HepG2 (cell line): ENCODE measurements around the gene MTTP. TPM values are rescaled to one million over a fixed set of nuclear protein-coding genes. Genes with fewer than 3 reads are reported as not detected.

Experiments
- ATAC-seq: fragments of 200-7000 bp; cut with Tn5 transposase; 3 replicates; pipeline ENCODE4 v1.9.1; 2020; ENCODE audit warnings: mild to moderate bottlenecking, moderate library complexity
- BruUV-seq: library from RNA; stranded (reverse); fragments of 400-500 nt; replicated peaks from 2 replicates; lab custom pipeline; 2021; lab: Mats Ljungman, UMichigan
- CTCF ChIA-PET: fragments of 300-600 bp; formaldehyde crosslinking; extraction: SDS; loops from one replicate; lab custom pipeline; 2021; ENCODE audit warnings: low total read pairs, inconsistent platforms, low intra/inter-chr PET ratio; lab: Yijun Ruan, JAX
- POLR2A ChIA-PET: fragments of 350-600 bp; sonication (Branson Sonifier 250); formaldehyde crosslinking; loops from one replicate; lab custom pipeline; 2020; ENCODE audit warnings: antibody characterized with exemption, inconsistent platforms; lab: Yijun Ruan, JAX
- DNase-seq: peaks from one replicate; pipeline ENCODE4 v3.0.0-alpha.2; 2015; ENCODE audit warnings: low spot score
- FAIRE-seq: peaks from 3 replicates; lab custom pipeline; 2011; peaks lifted over from hg19 to GRCh38; lab: Jason Lieb, UNC
- H2AFZ ChIP-seq: one replicate; pipeline ENCODE4 v1.6.1; 2011; ENCODE audit warnings: low read length, inconsistent platforms
- H3K27ac ChIP-seq: fragments of 300-600 bp; 3 replicates; pipeline ENCODE4 v1.8.0; 2011; ENCODE audit warnings: mixed run types, mild to moderate bottlenecking, mixed read lengths, low read length, inconsistent platforms; ENCODE audit not compliant: insufficient read depth; ENCODE audit errors: extremely low read length
- H3K27me3 ChIP-seq, 2 experiments: fragments of 200-600 bp in 1 of 2; 2 replicates in 1 of 2; 3 replicates in 1 of 2; pipeline versions ENCODE4 v1.6.0 to v1.8.0; 2011; ENCODE audit warnings: low read length in 2 of 2, mild to moderate bottlenecking in 2 of 2, moderate library complexity in 2 of 2, inconsistent platforms in 1 of 2; ENCODE audit not compliant: insufficient read depth in 2 of 2, control insufficient read depth in 1 of 2
- H3K36me3 ChIP-seq, 2 experiments: fragments of 200-600 bp in 1 of 2; replicated peaks in 1 of 2; 2 replicates in 1 of 2; 3 replicates in 1 of 2; pipeline versions ENCODE4 v1.5.1 to v1.8.0; 2011; ENCODE audit warnings: low read length in 2 of 2, inconsistent platforms in 1 of 2; ENCODE audit not compliant: insufficient read depth in 2 of 2, control insufficient read depth in 1 of 2
- H3K4me1 ChIP-seq: 2 replicates; pipeline ENCODE4 v1.5.1; 2012; ENCODE audit warnings: low read length, inconsistent platforms; ENCODE audit not compliant: insufficient read depth
- H3K4me2 ChIP-seq: 2 replicates; pipeline ENCODE4 v1.6.0; 2011; ENCODE audit warnings: low read depth, low read length, inconsistent platforms
- H3K4me3 ChIP-seq, 3 experiments: fragments of 200-600 bp in 1 of 3; sonication (generic), shearing (Covaris generic) in 1 of 3; replicated peaks in 1 of 3; 2 replicates each; pipeline ENCODE4 v1.5.1; 2011 to 2016; ENCODE audit warnings: low read length in 3 of 3, inconsistent platforms in 2 of 3, low read depth in 2 of 3, mild to moderate bottlenecking in 2 of 3, control low read depth in 1 of 3, mixed read lengths in 1 of 3; ENCODE audit not compliant: insufficient read depth in 1 of 3
- H3K79me2 ChIP-seq: one replicate; pipeline ENCODE4 v1.6.1; 2011; ENCODE audit warnings: low read length, inconsistent platforms; ENCODE audit not compliant: insufficient read depth
- H3K9ac ChIP-seq: 2 replicates; pipeline ENCODE4 v1.6.0; 2011; ENCODE audit warnings: mild to moderate bottlenecking, low read depth, low read length, inconsistent platforms; ENCODE audit not compliant: insufficient read depth
- H3K9me3 ChIP-seq: 2 replicates; pipeline ENCODE4 v1.5.1; 2012; ENCODE audit warnings: mild to moderate bottlenecking, low read length
- H4K20me1 ChIP-seq: 2 replicates; pipeline ENCODE4 v1.6.0; 2011; ENCODE audit warnings: inconsistent platforms, mild to moderate bottlenecking, low read length, moderate library complexity; ENCODE audit not compliant: insufficient read depth
- FOXM1 ChIP-seq: sonication (generic); formaldehyde crosslinking; IDR thresholded peaks from 2 replicates; pipeline ENCODE4 v1.5.0; 2020; ENCODE audit warnings: missing genetic modification reagents
- HES4 ChIP-seq: sonication (generic); formaldehyde crosslinking; IDR thresholded peaks from 2 replicates; pipeline ENCODE4 v1.9.0; 2021; ENCODE audit warnings: mild to moderate bottlenecking, missing genetic modification reagents, borderline replicate concordance
- MED1 ChIP-seq: sonication (generic); formaldehyde crosslinking; IDR thresholded peaks from 2 replicates; pipeline ENCODE4 v1.4.0; 2020; ENCODE audit warnings: missing genetic modification reagents
- NCOA1 ChIP-seq: sonication (generic); formaldehyde crosslinking; IDR thresholded peaks from 2 replicates; pipeline ENCODE4 v1.9.0; 2021; ENCODE audit warnings: missing genetic modification reagents
- TCF12 ChIP-seq, 2 experiments: fragments of 450-650 bp in 1 of 2; sonication (generic) in 1 of 2; formaldehyde crosslinking in 1 of 2; IDR thresholded peaks; 2 replicates each; pipeline versions ENCODE4 v1.6.1 to v1.8.0; 2017 to 2022; ENCODE audit warnings: antibody characterized with exemption in 1 of 2, mild to moderate bottlenecking in 1 of 2, missing genetic modification reagents in 1 of 2, moderate library complexity in 1 of 2
- ZNF225 ChIP-seq: sonication (generic); formaldehyde crosslinking; IDR thresholded peaks from 2 replicates; pipeline ENCODE4 v1.4.0; 2020; ENCODE audit warnings: mild to moderate bottlenecking, missing genetic modification reagents
- ZNF33B ChIP-seq: sonication (generic); formaldehyde crosslinking; IDR thresholded peaks from 2 replicates; pipeline ENCODE4 v1.5.1; 2020; ENCODE audit warnings: mild to moderate bottlenecking, missing genetic modification reagents
- ZNF616 ChIP-seq: sonication (generic); formaldehyde crosslinking; IDR thresholded peaks from 2 replicates; pipeline ENCODE4 v1.5.0; 2020; ENCODE audit warnings: low read depth, mild to moderate bottlenecking, missing genetic modification reagents
- ZNF75D ChIP-seq: sonication (generic); formaldehyde crosslinking; IDR thresholded peaks from 2 replicates; pipeline ENCODE4 v1.8.1; 2023; ENCODE audit warnings: missing genetic modification reagents, mild to moderate bottlenecking, borderline replicate concordance
- WGBS: methylation state at CpG from one replicate; pipeline ENCODE4 v1.1.6; 2017; ENCODE audit warnings: low lambda C conversion rate; 5-methylcytosine and 5-hydroxymethylcytosine counted together
- in situ Hi-C: cut with HindIII; loops from 2 replicates; pipeline ENCODE4 v1.10.0; 2017; ENCODE audit warnings: low pct_unique_long_range_greater_than_20kb; ENCODE audit not compliant: extremely low pct_ligation_motif_present
- intact Hi-C: fragments of 100-400 bp; cut with micrococcal nuclease; formaldehyde crosslinking; loops from one replicate; pipeline ENCODE4 v1.10.0; 2022; ENCODE audit not compliant: unreplicated experiment
- polyA plus RNA-seq, 8 experiments: library from polyadenylated mRNA; depleted of rRNA in 3 of 8; stranded (reverse) in 7 of 8; unstranded in 1 of 8; fragments of >200 nt; fragmentation: Illumina TruSeq in 4 of 8; extraction: Trizol in 4 of 8; gene quantifications; 2 replicates each; pipeline versions ENCODE4 v1.2.1 to v1.2.3, GENCODE V29; 2011 to 2016; ENCODE audit warnings: low read depth in 4 of 8, missing spikeins in 1 of 8, mixed read lengths in 1 of 8; ENCODE audit not compliant: insufficient read depth in 1 of 8
- total RNA-seq, 5 experiments: library from RNA; depleted of rRNA; stranded (reverse); fragments of >200 nt; fragmentation: Illumina TruSeq; extraction: Trizol; gene quantifications; 2 replicates each; pipeline ENCODE4 v1.2.3, GENCODE V29; 2016; ENCODE audit warnings: low read depth in 1 of 5
- TF ChIP-seq, protein P1 (sequence below): sonication (generic); formaldehyde crosslinking; IDR thresholded peaks from 2 replicates; pipeline ENCODE4 v1.5.0; 2020; ENCODE audit warnings: mild to moderate bottlenecking, missing genetic modification reagents
- TF ChIP-seq, protein P2 (sequence below): sonication (generic); formaldehyde crosslinking; IDR thresholded peaks from 2 replicates; pipeline ENCODE4 v1.5.0; 2020; ENCODE audit warnings: missing genetic modification reagents
- TF ChIP-seq, protein P3 (sequence below): sonication (generic); formaldehyde crosslinking; IDR thresholded peaks from 2 replicates; pipeline ENCODE4 v1.9.0; 2022; ENCODE audit warnings: missing genetic modification reagents, mild to moderate bottlenecking, borderline replicate concordance
- TF ChIP-seq, protein P4 (sequence below), 2 experiments: sonication (generic) in 1 of 2; formaldehyde crosslinking in 1 of 2; IDR thresholded peaks; 2 replicates each; pipeline versions ENCODE4 v1.6.1 to v1.9.0; 2014 to 2022; ENCODE audit warnings: antibody characterized with exemption in 1 of 2, borderline replicate concordance in 1 of 2, inconsistent platforms in 1 of 2, low read depth in 1 of 2, missing genetic modification reagents in 1 of 2

The MTTP gene
- total and polyA plus RNA-seq, 2 of the 13 experiments (the other 11 are each of a cell fraction or from before 2014, with no cell fraction given), result 84.7 to 102 TPM

DNA sequence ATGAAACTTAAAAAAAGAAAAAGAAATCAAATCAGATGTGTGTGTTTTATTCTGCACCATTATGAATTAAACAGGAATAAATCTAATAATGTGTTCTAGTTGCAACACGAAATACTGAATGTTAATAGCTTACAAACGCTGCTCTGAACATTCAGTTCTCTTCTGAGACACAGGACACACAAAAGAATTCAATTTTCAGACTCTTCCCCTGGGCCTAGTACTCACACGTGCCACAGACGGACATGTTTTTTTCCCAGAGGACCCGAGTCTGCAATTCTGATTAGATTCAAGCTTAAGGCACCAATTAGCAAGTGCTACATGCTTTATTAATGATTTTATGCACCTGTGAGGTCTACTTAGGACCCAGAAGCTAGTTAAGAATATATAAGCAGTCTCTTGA is 62.5 kb downstream of the MTTP start (continued):
- TF ChIP-seq, protein P1, sequence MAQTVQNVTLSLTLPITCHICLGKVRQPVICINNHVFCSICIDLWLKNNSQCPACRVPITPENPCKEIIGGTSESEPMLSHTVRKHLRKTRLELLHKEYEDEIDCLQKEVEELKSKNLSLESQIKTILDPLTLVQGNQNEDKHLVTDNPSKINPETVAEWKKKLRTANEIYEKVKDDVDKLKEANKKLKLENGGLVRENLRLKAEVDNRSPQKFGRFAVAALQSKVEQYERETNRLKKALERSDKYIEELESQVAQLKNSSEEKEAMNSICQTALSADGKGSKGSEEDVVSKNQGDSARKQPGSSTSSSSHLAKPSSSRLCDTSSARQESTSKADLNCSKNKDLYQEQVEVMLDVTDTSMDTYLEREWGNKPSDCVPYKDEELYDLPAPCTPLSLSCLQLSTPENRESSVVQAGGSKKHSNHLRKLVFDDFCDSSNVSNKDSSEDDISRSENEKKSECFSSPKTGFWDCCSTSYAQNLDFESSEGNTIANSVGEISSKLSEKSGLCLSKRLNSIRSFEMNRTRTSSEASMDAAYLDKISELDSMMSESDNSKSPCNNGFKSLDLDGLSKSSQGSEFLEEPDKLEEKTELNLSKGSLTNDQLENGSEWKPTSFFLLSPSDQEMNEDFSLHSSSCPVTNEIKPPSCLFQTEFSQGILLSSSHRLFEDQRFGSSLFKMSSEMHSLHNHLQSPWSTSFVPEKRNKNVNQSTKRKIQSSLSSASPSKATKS (CRISPR knock-in tag), result no peak
- TF ChIP-seq, protein P2, sequence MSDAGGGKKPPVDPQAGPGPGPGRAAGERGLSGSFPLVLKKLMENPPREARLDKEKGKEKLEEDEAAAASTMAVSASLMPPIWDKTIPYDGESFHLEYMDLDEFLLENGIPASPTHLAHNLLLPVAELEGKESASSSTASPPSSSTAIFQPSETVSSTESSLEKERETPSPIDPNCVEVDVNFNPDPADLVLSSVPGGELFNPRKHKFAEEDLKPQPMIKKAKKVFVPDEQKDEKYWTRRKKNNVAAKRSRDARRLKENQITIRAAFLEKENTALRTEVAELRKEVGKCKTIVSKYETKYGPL, result no peak
- TF ChIP-seq MED1 (no peak), NCOA1 (no peak), ZNF616 (CRISPR knock-in tag) (no peak)

DNA sequence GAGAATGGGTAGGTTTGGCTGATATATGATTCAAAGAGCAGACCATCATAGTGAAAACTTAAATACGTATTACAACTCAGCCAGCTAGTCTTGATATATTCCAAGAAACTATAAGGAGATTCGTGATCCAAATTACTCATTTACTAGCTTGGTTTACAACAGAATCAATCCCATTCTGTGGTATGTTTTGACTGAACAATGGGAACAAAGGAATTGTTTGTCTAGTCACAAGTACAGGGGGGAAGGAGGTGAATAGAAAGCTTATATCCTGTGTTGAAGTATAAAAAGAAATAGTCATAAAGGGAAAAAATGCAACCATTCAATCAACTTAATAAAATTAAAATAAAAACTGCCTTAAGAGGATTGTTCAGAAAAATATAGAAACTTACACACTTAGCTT is 66.1 kb downstream of the MTTP start:
- Histone ChIP-seq H3K4me2 (no peak overlapping the region), H3K9me3 (no peaks in the 10 kb centered on the region), H4K20me1 (no peaks in the 10 kb centered on the region), H3K79me2 (no peaks in the 10 kb centered on the region), H3K9ac (no peak overlapping the region), H3K27ac (no peak overlapping the region), H3K36me3 (no peaks in the 10 kb centered on the region), H3K4me3 (no peak overlapping the region), H3K27me3 (peaks cover 0 to 5% of the 10 kb centered on the region in 2 experiments; a peak in 3 of 5 replicates), H2AFZ (no peak overlapping the region), H3K4me1 (no peaks in the 10 kb centered on the region)
- FAIRE-seq (no peak), ATAC-seq (no peak), DNase-seq (no peak)
- POLR2A ChIA-PET, result no interaction called here
- intact Hi-C loops (no loop called here), in situ Hi-C loops (no loop called here)
- CTCF ChIA-PET, result no interaction called here
- BruUV-seq, result no TSS peak
- WGBS, result 2% methylated on average over 2 of the region's 2 CpGs
- TF ChIP-seq ZNF225 (CRISPR knock-in tag), result no peak
- TF ChIP-seq ZNF75D (CRISPR knock-in tag), result no peak
- TF ChIP-seq, protein P3, sequence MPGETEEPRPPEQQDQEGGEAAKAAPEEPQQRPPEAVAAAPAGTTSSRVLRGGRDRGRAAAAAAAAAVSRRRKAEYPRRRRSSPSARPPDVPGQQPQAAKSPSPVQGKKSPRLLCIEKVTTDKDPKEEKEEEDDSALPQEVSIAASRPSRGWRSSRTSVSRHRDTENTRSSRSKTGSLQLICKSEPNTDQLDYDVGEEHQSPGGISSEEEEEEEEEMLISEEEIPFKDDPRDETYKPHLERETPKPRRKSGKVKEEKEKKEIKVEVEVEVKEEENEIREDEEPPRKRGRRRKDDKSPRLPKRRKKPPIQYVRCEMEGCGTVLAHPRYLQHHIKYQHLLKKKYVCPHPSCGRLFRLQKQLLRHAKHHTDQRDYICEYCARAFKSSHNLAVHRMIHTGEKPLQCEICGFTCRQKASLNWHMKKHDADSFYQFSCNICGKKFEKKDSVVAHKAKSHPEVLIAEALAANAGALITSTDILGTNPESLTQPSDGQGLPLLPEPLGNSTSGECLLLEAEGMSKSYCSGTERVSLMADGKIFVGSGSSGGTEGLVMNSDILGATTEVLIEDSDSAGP (CRISPR knock-in tag), result no peak
- no peak for TF ChIP-seq FOXM1 (CRISPR knock-in tag)
- no peak for TF ChIP-seq TCF12 (IDR thresholded peaks at IDR 0.05)
- no peak for TF ChIP-seq TCF12 (CRISPR knock-in tag; IDR thresholded peaks at IDR 0.05)
- TF ChIP-seq ZNF33B (CRISPR knock-in tag), result no peak
- no peak for TF ChIP-seq HES4
- TF ChIP-seq, protein P4, sequence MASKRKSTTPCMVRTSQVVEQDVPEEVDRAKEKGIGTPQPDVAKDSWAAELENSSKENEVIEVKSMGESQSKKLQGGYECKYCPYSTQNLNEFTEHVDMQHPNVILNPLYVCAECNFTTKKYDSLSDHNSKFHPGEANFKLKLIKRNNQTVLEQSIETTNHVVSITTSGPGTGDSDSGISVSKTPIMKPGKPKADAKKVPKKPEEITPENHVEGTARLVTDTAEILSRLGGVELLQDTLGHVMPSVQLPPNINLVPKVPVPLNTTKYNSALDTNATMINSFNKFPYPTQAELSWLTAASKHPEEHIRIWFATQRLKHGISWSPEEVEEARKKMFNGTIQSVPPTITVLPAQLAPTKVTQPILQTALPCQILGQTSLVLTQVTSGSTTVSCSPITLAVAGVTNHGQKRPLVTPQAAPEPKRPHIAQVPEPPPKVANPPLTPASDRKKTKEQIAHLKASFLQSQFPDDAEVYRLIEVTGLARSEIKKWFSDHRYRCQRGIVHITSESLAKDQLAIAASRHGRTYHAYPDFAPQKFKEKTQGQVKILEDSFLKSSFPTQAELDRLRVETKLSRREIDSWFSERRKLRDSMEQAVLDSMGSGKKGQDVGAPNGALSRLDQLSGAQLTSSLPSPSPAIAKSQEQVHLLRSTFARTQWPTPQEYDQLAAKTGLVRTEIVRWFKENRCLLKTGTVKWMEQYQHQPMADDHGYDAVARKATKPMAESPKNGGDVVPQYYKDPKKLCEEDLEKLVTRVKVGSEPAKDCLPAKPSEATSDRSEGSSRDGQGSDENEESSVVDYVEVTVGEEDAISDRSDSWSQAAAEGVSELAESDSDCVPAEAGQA (IDR thresholded peaks at IDR 0.05; ENCODE audit: low read depth), result no peak
- TF ChIP-seq, protein P4 (CRISPR knock-in tag; IDR thresholded peaks at IDR 0.05; ENCODE audit: borderline replicate concordance), result no peak
